HG03342 (cell line): ENCODE results near the gene ARHGAP27.
A peak's percentile ranks its signal among the peaks of the same experiment; 100 is the strongest.
"Not testable (repeated sequence)": the region's sequence is repeated elsewhere in the genome, so short reads cannot be mapped to it uniquely, and the experiment has no call there.

Experiments used
- ATAC-seq: cut with Tn5 transposase; IDR thresholded peaks from one replicate; pipeline ENCODE4 v1.9.1; 2021; ENCODE audit warnings: mild to moderate bottlenecking, moderate library complexity; ENCODE audit not compliant: unreplicated experiment

Gene ARHGAP27

GRCh38 chr17:45447650-45448049 is 15.0 kb upstream of the ARHGAP27 start:
- ATAC-seq, result not testable (repeated sequence)

GRCh38 chr17:45446872-45447625 is 14.4 kb upstream of the ARHGAP27 start:
- not testable (repeated sequence) for ATAC-seq

- ATAC-seq, result not testable (repeated sequence)
These were observed 13.5 kb upstream of the ARHGAP27 start for GRCh38 chr17:45445901-45446743.

GRCh38 chr17:45444856-45445820 is 12.5 kb upstream of the ARHGAP27 start:
- not testable (repeated sequence) for ATAC-seq

- not testable (repeated sequence) for ATAC-seq
These were observed 11.6 kb upstream of the ARHGAP27 start for GRCh38 chr17:45444301-45444700.

GRCh38 chr17:45443371-45444260 is 10.9 kb upstream of the ARHGAP27 start:
- ATAC-seq, result not testable (repeated sequence)

- ATAC-seq, result no peak
These were observed 9.0 kb upstream of the ARHGAP27 start for GRCh38 chr17:45441526-45442310.

- ATAC-seq, result peak; percentile 81
These were observed 8.3 kb upstream of the ARHGAP27 start for GRCh38 chr17:45440839-45441515.

GRCh38 chr17:45440161-45440778 is 7.6 kb upstream of the ARHGAP27 start:
- no peak for ATAC-seq

GRCh38 chr17:45438931-45439610 is 6.4 kb upstream of the ARHGAP27 start:
- ATAC-seq, result no peak

GRCh38 chr17:45437465-45438283 is 5.0 kb upstream of the ARHGAP27 start:
- ATAC-seq, result no peak

GRCh38 chr17:45436625-45437464 is 4.2 kb upstream of the ARHGAP27 start:
- ATAC-seq, result no peak

- ATAC-seq, result no peak
These were observed 3.5 kb upstream of the ARHGAP27 start for GRCh38 chr17:45436161-45436560.

- no peak for ATAC-seq
These were observed 2.8 kb upstream of the ARHGAP27 start for GRCh38 chr17:45435481-45435880.

- no peak for ATAC-seq
These were observed 477 bp upstream of the ARHGAP27 start for GRCh38 chr17:45433159-45433535.
